Stimulated activated CD4-positive, alpha-beta T cell treated with anti-CD3 and anti-CD28 coated beads, Interleukin-4, amount 100 ng/mL, for 4 hours (primary cell): ENCODE data around the gene ANKRD39.
"Not testable (repeated sequence)": the region's sequence is repeated elsewhere in the genome, so short reads cannot be mapped to it uniquely, and the experiment has no call there.

Source experiments
- DNase-seq, 2 experiments: peaks; one replicate each; pipeline ENCODE4 v3.0.0-alpha.2; 2020

Gene ANKRD39

DNA sequence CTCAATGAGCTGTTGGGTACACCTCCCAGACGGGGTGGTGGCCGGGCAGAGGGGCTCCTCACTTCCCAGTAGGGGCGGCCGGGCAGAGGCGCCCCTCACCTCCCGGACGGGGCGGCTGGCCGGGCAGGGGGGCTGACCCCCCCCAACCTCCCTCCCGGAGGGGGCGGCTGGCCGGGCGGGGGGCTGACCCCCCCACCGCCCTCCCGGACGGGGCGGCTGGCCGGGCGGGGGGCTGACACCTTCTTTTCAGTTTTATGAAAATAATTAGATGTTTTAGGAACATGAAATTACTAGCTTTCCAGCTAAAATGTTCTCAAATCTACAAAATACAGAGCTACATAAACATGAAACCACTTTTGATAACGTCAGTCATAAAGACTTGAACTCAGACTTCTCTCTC lies 51.9 kb downstream of the ANKRD39 start:
- not testable (repeated sequence) for DNase-seq

DNA sequence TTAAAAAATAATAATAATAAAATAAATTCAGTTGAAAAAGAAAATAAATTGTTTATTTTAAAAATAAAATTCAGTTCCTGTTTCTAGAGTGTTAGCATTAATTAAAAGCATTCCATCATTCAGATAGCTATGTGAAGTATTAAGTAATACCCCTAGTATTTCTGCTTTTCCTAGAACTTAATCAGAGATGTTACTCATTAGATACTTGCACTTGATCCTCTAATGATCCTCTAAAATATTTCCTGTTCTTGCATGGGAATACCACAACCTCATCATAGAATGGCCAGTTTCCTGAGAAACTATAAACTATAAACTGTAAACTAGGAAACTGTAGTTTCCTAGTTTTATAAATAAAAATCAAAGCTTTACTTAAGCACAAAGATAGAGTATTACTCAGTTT lies 52.8 kb downstream of the ANKRD39 start:
- no peak for DNase-seq

DNA sequence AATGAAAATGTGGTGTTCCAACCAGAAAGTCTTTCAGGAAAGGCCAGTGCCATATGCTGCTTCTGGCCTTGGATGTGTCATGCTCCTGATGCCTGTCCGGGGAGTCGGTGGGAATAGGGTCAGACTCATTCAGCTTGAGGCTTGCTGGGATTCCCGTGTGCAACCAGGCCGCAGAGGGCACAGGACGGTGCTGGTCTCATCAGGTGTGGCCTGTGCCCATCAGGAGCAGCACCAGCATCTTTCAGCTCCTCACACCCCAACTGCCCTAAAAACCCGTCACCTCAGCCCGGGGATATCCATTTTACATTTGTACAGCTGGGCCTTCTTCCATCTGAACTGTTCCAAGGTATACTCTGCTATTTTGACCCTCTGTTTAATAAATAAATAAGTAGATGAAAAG lies 55.1 kb downstream of the ANKRD39 start:
- DNase-seq: no peak

DNA sequence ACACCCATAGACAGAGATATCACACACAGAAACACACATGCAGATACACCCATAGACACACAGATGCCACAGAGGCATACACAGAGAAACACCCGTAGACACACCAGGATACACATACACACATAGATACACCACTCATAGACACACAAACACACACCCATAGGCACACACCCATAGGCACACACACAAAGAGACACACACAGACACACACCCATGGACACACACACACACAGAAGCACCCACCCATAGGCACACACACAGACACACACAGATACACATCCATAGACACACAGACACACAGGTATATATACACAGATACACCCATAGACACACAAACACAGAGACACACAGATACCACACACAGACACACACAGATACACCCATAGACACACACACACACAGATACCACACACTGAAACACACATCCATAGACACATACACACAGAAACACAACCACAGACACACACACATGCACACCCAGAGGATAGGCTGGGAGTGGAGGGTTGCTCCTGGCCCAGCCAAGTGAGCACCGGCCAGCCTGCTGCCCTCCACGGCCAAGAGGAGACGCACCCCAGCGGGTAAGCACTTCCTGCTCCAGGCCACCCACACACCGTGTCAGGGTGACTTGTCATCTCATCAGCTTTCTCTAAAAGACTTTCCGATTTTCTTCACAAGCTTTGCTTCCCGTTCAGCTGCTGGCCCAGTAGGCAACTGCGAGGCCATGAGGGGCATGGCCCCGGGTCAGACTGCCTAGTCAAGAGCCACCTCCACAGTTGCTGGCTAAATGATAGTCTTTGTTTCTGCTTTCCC lies 55.8 kb downstream of the ANKRD39 start:
- peak; percentile 40 to 54 for DNase-seq

DNA sequence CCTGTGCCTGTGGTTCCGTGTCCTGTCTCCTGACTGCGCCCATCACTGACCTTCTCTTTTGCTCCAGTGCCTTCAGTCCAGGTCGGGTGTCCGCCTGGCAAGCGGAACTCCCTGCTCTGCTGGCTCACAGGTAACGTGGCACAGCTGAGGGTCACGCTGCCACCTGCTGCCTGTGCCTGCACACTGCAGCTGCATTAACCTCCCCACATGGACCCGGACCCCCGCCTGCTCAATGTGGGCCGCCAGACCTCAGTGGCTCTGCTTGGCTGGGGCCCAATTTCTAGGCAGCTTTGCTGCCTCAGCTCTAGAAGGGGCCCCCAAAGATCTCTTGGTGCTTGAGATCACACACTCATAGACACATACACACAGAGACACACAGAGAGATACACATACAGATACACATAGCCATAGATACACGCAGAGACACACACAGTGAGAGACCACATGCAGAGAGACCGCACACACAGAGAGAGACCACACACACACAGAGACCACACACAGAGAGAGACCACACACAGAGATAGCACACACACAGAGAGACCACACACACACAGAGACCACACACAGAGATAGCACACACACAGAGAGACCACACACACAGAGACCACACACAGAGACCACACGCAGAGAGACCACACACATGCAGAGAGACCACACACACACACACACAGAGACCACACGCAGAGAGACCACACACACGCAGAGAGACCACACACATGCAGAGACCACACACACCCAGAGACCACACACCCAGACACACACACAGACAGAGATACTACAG lies 56.6 kb downstream of the ANKRD39 start:
- peak; percentile 63 to 74 for DNase-seq

GRCh38 chr2:96800061-96801004 lies 57.5 kb downstream of the ANKRD39 start:
- no peak for DNase-seq

DNA sequence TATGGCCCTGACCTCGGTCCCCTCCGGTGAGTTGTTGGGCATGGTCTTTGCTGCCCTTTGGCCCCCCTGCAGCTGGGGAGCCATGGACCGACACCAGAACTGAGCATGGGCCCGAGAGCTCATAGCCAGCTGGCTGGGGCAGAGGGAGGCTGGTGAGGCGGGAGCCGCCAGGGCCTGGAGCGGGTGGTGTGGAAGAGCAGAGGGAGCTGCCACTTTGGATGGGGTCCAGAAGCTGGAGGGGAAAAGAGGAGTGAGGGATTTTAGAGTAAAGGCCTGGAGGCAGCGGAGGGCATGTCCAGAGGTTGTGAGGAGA lies 58.2 kb downstream of the ANKRD39 start:
- no peak for DNase-seq

GRCh38 chr2:96798733-96799622 lies 58.8 kb downstream of the ANKRD39 start:
- no peak for DNase-seq
